Activated CD4-positive, CD25-positive, alpha-beta regulatory T cell treated with anti-CD3 and anti-CD28 coated beads, Interleukin-2, amount 50 U/mL, for 24 hours (primary cell): ENCODE measurements around the gene HLA-DOA.

Experiments used
- ATAC-seq, 2 donors: fragments of 150-1000 bp; cut with Tn5 transposase; one replicate each; pipeline ENCODE4 v1.10.0; 2021; ENCODE audit warnings: mild to moderate bottlenecking in 1 of 2, moderate library complexity in 1 of 2

Gene HLA-DOA

DNA sequence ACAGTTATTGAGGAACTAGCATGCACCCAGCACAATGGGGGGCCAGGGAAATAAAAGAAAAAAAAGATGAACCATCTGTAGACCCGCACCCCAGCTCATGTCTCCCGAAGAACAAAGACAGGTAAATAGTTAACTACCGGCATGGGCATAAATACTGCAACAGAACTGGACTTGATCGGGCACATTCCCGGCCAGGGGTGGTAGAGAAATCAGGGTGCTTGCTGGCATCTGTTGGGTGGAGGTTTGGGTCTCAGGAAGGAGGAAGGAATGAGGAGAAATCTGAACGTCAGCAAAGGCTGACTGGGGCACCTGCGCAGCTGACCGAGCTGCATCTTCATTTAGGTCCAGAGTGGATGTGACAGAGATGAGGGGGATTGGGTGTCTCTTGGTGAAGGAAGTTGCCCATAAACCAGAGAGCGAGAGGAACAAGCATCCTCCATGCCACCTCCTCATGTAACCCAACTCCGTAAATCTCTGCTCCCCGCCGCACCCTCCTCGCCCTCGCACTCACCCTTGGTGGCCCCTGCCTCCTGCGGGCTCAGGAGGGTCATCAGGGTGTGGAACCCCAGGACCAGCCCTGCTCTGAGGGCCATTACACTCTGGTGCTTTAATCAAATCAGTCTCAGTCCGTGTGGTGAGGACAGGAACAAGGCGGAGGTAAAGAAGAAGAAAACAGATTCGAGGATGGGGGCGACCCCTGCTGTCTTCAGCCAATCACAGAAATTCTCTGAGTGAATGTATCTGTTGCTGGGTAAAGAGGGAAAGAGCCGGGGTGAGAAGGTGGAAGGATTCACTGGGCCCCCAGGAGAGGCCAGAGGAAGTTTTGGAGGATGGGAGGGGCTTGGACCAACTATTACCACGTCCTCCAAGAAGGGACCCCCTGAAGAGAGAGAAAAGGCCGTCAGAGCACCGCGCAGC, at the start of gene HLA-DOA:
Gene HLA-DOA, minus strand, starts transcription at position 648 of the 918 bp plus-strand sequence.
- peak; percentile 80 to 92 for ATAC-seq

- ATAC-seq: peak in 1 of 2 donors; percentile 41
Measured at GRCh38 chr6:33057222-33058150, 48.1 kb upstream of the HLA-DOA start.

- no peak for ATAC-seq
Measured at GRCh38 chr6:33053230-33053629, 43.8 kb upstream of the HLA-DOA start.

GRCh38 chr6:33052627-33053026, 43.2 kb upstream of the HLA-DOA start:
- ATAC-seq: no peak

GRCh38 chr6:33050014-33050810, 40.8 kb upstream of the HLA-DOA start:
- ATAC-seq: no peak

- ATAC-seq: no peak
Measured at GRCh38 chr6:33049323-33050013, 40.1 kb upstream of the HLA-DOA start.

- ATAC-seq: no peak
Measured at GRCh38 chr6:33040157-33040556, 30.8 kb upstream of the HLA-DOA start.

DNA sequence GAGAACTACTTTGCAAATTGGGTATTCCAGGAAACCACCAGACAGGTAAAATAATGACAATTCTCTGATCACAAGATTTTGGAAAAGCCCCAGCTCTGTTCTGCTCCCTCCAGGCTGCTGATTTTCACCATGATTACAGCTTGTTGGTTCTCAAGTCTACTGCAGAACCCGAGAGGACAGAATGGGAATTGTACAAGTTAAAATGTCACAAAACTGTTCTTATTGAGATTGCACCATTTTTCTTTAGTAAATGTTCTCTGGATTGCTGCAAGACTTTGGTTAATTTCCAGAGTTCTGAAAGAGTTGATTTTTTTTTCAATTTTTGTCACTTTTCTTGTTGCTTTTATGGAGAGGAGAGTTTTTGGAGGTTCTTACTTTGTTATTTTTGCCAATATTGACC, 27.1 kb upstream of the HLA-DOA start:
- ATAC-seq: no peak

DNA sequence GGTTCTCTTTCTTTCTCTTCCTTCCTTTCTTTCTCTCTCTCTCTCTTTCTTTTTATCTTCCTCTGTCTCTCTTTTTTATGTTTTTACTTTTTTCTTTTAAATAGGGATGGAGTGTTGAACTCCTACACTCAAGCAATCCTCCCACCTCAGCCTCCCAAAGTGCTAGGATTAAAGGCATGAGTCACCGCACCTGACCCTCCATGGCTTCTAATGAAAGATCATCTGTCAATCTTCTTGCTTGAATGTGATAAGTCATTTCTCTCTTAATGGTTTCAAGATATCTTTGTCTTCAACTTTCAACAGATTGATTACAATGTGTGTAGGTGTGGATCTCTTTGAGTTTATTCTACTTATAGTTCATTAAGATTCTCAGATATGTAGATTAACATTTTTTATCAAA, 25.2 kb upstream of the HLA-DOA start:
- no peak for ATAC-seq

DNA sequence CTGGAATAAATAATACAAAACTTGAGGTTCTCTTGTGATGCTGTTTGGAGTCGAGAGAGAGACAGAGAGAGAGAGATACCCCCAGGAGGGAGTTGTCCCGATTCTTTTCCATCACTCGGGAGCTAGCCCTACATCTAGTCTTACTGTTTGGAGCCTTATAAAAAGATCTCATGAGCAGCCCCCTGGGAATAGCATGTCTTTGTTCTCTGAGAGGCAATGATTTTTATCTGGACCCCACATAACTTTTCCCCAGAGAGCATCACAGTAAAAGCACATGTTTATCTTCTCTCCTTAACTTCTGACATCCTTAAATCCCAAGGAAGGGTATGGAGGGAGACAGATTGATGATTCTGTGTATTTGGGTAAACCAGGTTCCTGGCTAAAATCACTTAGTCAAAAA, 20.9 kb upstream of the HLA-DOA start:
- no peak for ATAC-seq

- peak; percentile 78 to 79 for ATAC-seq
Measured at GRCh38 chr6:33029328-33030184, 20.2 kb upstream of the HLA-DOA start.

GRCh38 chr6:33028220-33028849, 18.9 kb upstream of the HLA-DOA start:
- no peak for ATAC-seq

- ATAC-seq: no peak
Measured at GRCh38 chr6:33024521-33024920, 15.1 kb upstream of the HLA-DOA start.

DNA sequence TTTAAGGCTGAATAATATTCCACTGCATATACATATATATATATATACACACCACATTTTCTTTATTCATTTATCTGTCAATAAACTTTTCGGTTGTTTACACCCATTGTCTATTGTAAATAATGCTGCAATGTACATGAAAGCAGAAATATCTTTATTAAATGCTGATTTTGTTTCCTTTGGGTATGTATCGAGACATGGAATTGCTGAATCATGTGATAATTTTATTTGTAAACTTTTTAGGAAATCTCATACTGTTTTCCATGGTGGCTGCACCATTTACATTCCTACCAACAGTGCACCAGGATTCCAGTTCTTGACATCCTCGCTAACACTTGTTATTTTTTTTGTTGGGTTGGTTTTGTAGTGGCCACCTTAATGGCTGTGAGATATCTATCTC, 14.1 kb upstream of the HLA-DOA start:
- ATAC-seq: no peak

GRCh38 chr6:33021917-33022316, 12.5 kb upstream of the HLA-DOA start:
- ATAC-seq: no peak

DNA sequence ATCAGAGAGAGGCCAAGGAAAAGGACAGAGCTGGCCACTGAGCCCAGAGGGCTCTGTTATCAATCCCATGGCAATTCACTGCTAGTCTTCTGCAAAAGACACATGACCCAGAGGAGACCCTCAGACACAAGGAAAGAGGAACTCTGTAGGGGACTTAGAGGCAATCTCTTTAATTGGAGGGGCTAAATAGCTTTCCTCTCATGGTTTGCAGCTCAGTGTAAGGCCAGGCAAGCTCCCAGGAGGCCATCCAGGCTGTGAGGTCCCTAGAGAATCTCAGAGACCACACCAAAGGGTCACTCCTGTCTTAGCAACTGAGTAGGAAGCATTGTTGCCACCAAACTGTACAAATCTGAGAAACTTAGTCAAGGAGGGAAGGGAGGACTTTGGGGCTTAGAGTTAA, 10.0 kb upstream of the HLA-DOA start:
- ATAC-seq: no peak

DNA sequence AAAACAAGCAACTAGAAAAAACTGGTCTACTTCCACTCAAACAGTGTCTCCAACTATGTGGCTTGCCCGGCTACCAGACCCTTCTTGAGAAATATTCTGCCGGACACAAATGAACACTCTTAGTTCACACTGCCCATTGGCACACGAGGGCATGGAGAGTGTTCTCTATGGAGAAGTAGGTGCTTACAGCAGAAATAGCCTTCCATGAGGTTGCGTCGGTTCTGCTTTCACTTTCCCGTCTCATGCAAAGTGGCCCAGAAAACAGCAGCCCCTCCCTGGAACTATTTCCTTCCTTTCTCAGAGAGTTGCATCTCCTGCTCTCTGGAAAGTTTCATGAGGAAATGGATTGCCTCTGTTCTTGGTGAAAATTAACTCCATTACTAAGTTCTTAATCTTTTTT, 9.5 kb upstream of the HLA-DOA start:
- peak; percentile 63 to 78 for ATAC-seq

DNA sequence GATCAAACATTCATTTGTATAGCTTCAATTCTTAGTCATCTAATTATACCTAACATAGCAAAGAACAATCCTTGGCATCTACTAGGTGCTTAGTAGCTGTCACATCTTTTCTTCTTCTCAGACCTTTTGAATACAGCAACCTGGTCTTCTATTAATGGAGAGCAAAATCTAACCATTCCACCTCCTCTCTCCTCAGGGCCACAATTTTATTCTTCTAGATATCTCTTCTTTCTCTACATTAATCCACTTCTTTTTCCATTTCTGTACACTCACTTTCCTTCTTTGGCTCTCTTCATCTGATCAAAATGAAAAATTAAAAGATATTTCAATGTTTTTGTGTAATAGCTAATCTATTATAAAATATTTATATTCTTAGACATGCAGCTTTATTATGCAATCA, 9.0 kb upstream of the HLA-DOA start:
- ATAC-seq: no peak

- no peak for ATAC-seq
Measured at GRCh38 chr6:33017694-33018353, 8.4 kb upstream of the HLA-DOA start.

DNA sequence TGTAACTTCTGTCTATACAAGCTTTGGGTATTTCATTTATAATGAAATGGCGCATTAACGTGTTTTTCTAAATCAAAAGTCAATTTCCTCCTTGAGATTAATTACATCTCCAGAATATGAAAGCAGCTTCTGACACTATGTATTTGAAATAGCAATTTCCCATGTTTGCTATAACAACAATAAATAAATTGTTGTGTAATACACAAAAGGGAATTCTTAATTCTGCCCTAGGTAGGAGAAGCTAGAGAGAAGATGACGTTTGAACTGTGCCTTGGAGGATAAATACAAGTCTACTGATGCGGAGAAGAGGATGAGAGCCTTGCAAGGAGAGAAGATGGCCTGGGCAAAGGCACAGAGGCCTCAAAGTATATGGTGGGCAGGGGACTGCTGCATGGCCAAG, 7.6 kb upstream of the HLA-DOA start:
- no peak for ATAC-seq
